Jurkat, Clone E6-1 (cell line): ENCODE results near the gene DBNDD2.

Experiments
- DNase-seq: peaks from one replicate; pipeline ENCODE4 v3.0.0-alpha.2; 2011; ENCODE audit warnings: low read depth, low spot score
- H3K4me3 ChIP-seq: 2 replicates; pipeline ENCODE4 v1.5.1; 2011; ENCODE audit warnings: mild to moderate bottlenecking, low read length, control low read depth, moderate library complexity

The DBNDD2 gene

GRCh38 chr20:45374966-45375365, 33.1 kb upstream of the DBNDD2 start:
- no peak for DNase-seq
- H3K4me3 ChIP-seq: no peak overlapping the region

- H3K4me3 ChIP-seq: no peak overlapping the region
- DNase-seq: no peak
Measured at GRCh38 chr20:45377269-45377668, 30.8 kb upstream of the DBNDD2 start.

- DNase-seq: peak; percentile 8
- H3K4me3 ChIP-seq: no peak within 1 kb of the TSS
Measured at GRCh38 chr20:45378191-45378590, 29.9 kb upstream of the DBNDD2 start, which contains the start of gene TP53TG5. TSS of gene TP53TG5 (minus strand) at chr20:45378325. CDS start at chr20:45378236, 89 bp downstream.

GRCh38 chr20:45387274-45387673, 20.8 kb upstream of the DBNDD2 start:
- DNase-seq: no peak
- H3K4me3 ChIP-seq: no peak overlapping the region

- DNase-seq: no peak
Measured at GRCh38 chr20:45390931-45391330, 17.2 kb upstream of the DBNDD2 start.

GRCh38 chr20:45391559-45391958, 16.5 kb upstream of the DBNDD2 start:
- DNase-seq: no peak
- H3K4me3 ChIP-seq: no peak overlapping the region

More at GRCh38 chr20:45390931-45391330, 17.2 kb upstream of the DBNDD2 start:
- H3K4me3 ChIP-seq: no peak overlapping the region

GRCh38 chr20:45392733-45393132, 15.4 kb upstream of the DBNDD2 start:
- no peak overlapping the region for H3K4me3 ChIP-seq
- DNase-seq: no peak

GRCh38 chr20:45394221-45395113, 13.6 kb upstream of the DBNDD2 start:
- H3K4me3 ChIP-seq: no peak overlapping the region
- no peak for DNase-seq

- no peak for DNase-seq
- H3K4me3 ChIP-seq: no peak overlapping the region
Measured at GRCh38 chr20:45395114-45395415, 13.0 kb upstream of the DBNDD2 start.

GRCh38 chr20:45399018-45399417, 9.1 kb upstream of the DBNDD2 start:
- no peak overlapping the region for H3K4me3 ChIP-seq
- no peak for DNase-seq

GRCh38 chr20:45400346-45401031, 7.6 kb upstream of the DBNDD2 start:
- no peak for DNase-seq
- no peak overlapping the region for H3K4me3 ChIP-seq

- H3K4me3 ChIP-seq: no peak overlapping the region
- DNase-seq: no peak
Measured at GRCh38 chr20:45402946-45403345, 5.1 kb upstream of the DBNDD2 start.

GRCh38 chr20:45404438-45404837, 3.7 kb upstream of the DBNDD2 start:
- DNase-seq: no peak
- H3K4me3 ChIP-seq: no peak overlapping the region

GRCh38 chr20:45405571-45406259, 2.4 kb upstream of the DBNDD2 start:
- DNase-seq: no peak
- peak overlapping the region; percentile 77 for H3K4me3 ChIP-seq

- DNase-seq: peak; percentile 14
- H3K4me3 ChIP-seq: peak overlapping the region; percentile 77
Measured at GRCh38 chr20:45406260-45407066, 1.6 kb upstream of the DBNDD2 start.

- peak overlapping the region; percentile 77 for H3K4me3 ChIP-seq
- DNase-seq: no peak
Measured at GRCh38 chr20:45407067-45407745, 883 bp upstream of the DBNDD2 start.

GRCh38 chr20:45408646-45409213, 641 bp downstream of the DBNDD2 start:
- no peak for DNase-seq
- no peak overlapping the region for H3K4me3 ChIP-seq

GRCh38 chr20:45409521-45410272, 1.6 kb downstream of the DBNDD2 start:
- no peak for DNase-seq

More at GRCh38 chr20:45409521-45410272, 1.6 kb downstream of the DBNDD2 start:
- H3K4me3 ChIP-seq: no peak overlapping the region
